Vagina (tissue), 2 donors: ENCODE measurements around the gene PLOD1.

Source experiments
- POLR2A ChIP-seq, 2 donors: fragments of 450-650 bp; IDR thresholded peaks; one replicate each; pipeline ENCODE4 v1.6.1; 2017; ENCODE audit warnings: antibody characterized with exemption in 2 of 2, mild to moderate bottlenecking in 2 of 2, moderate library complexity in 2 of 2
- TF ChIP-seq, protein P1 (sequence below), 3 experiments: fragments of 450-650 bp in 2 of 3; fragments of 200-600 bp in 1 of 3; sonication (generic) in 1 of 3; IDR thresholded peaks; one replicate each; pipeline ENCODE4 v1.5.1; 2017 to 2019; ENCODE audit warnings: antibody characterized with exemption in 3 of 3, mild to moderate bottlenecking in 2 of 3, moderate library complexity in 2 of 3

DNA sequence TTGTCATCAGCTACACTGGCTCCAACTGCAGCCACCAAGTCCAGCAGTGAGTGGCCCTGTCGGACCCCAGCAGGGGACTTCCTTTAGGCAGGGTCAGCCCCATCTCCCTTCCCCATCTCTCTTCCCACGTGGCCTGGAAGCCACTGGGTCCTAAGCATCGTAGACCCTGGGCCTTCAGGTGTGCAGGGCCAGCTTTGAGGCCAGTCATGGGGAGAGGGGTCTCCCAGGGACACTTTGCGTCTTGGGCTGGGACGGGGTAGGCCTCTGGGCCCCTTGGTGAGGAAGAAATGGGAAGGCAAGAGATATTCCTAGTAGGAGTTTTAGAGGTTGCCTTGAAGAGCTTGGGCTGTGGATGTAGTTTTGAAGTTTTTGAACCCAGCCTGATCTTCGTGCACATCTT is 72.7 kb downstream of the PLOD1 start:
- no peak for TF ChIP-seq POLR2A (IDR thresholded peaks at IDR 0.05)
- TF ChIP-seq, protein P1, sequence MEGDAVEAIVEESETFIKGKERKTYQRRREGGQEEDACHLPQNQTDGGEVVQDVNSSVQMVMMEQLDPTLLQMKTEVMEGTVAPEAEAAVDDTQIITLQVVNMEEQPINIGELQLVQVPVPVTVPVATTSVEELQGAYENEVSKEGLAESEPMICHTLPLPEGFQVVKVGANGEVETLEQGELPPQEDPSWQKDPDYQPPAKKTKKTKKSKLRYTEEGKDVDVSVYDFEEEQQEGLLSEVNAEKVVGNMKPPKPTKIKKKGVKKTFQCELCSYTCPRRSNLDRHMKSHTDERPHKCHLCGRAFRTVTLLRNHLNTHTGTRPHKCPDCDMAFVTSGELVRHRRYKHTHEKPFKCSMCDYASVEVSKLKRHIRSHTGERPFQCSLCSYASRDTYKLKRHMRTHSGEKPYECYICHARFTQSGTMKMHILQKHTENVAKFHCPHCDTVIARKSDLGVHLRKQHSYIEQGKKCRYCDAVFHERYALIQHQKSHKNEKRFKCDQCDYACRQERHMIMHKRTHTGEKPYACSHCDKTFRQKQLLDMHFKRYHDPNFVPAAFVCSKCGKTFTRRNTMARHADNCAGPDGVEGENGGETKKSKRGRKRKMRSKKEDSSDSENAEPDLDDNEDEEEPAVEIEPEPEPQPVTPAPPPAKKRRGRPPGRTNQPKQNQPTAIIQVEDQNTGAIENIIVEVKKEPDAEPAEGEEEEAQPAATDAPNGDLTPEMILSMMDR (IDR thresholded peaks at IDR 0.05): no peak
